NCI-H1417 (cell line): ENCODE measurements around the gene CERS6.
"Not testable (repeated sequence)": the region's sequence is repeated elsewhere in the genome, so short reads cannot be mapped to it uniquely, and the experiment has no call there.

Source experiments
- DNase-seq, 3 experiments: peaks; one replicate each; lab custom pipeline; 2025; lab: John Stamatoyannopoulos, UW

The CERS6 gene

GRCh38 chr2:168731616-168732015, 275.5 kb downstream of the CERS6 start:
- DNase-seq = peak in 1 of 3 experiments; percentile 29

- peak in 2 of 3 experiments; percentile 50 to 76 for DNase-seq
Observed at GRCh38 chr2:168732100-168732499, 276.0 kb downstream of the CERS6 start.

- DNase-seq = no peak
Observed at GRCh38 chr2:168732506-168732905, 276.4 kb downstream of the CERS6 start.

GRCh38 chr2:168734199-168734760, 278.2 kb downstream of the CERS6 start:
- DNase-seq = no peak

GRCh38 chr2:168736649-168737445, 280.8 kb downstream of the CERS6 start:
- peak in 2 of 3 experiments; percentile 0 to 40 for DNase-seq

- no peak for DNase-seq
Observed at GRCh38 chr2:168738062-168738461, 282.0 kb downstream of the CERS6 start.

- no peak for DNase-seq
Observed at GRCh38 chr2:168740360-168740759, 284.3 kb downstream of the CERS6 start.

- DNase-seq = no peak
Observed at GRCh38 chr2:168740788-168741187, 284.7 kb downstream of the CERS6 start.

GRCh38 chr2:168742258-168742932, 286.3 kb downstream of the CERS6 start:
- no peak for DNase-seq

GRCh38 chr2:168744844-168745243, 288.8 kb downstream of the CERS6 start:
- DNase-seq = no peak

- DNase-seq = no peak
Observed at GRCh38 chr2:168748461-168748860, 292.4 kb downstream of the CERS6 start.

GRCh38 chr2:168749297-168749696, 293.2 kb downstream of the CERS6 start:
- DNase-seq = no peak

GRCh38 chr2:168751104-168751740, 295.1 kb downstream of the CERS6 start:
- no peak for DNase-seq

GRCh38 chr2:168752361-168752760, 296.3 kb downstream of the CERS6 start:
- DNase-seq = no peak

- DNase-seq = no peak
Observed at GRCh38 chr2:168753765-168754329, 297.8 kb downstream of the CERS6 start.

- DNase-seq = no peak
Observed at GRCh38 chr2:168757223-168757622, 301.2 kb downstream of the CERS6 start.

- peak in 2 of 3 experiments; percentile 31 to 32 for DNase-seq
Observed at GRCh38 chr2:168758970-168759820, 303.1 kb downstream of the CERS6 start.

GRCh38 chr2:168765401-168765800, 309.3 kb downstream of the CERS6 start:
- DNase-seq = no peak

- no peak for DNase-seq
Observed at GRCh38 chr2:168766600-168766999, 310.5 kb downstream of the CERS6 start.

GRCh38 chr2:168767258-168767657, 311.2 kb downstream of the CERS6 start:
- DNase-seq = no peak

GRCh38 chr2:168768357-168768756, 312.3 kb downstream of the CERS6 start:
- not testable (repeated sequence) for DNase-seq
